GM12872 (cell line): ENCODE results near the gene CEBPE.

Source experiments
- TF ChIP-seq, protein P1 (sequence below): IDR thresholded peaks from 3 replicates; pipeline ENCODE4 v1.5.1; 2011; ENCODE audit warnings: low read depth, mild to moderate bottlenecking, low read length, moderate library complexity; ENCODE audit not compliant: insufficient read depth

The CEBPE gene

DNA sequence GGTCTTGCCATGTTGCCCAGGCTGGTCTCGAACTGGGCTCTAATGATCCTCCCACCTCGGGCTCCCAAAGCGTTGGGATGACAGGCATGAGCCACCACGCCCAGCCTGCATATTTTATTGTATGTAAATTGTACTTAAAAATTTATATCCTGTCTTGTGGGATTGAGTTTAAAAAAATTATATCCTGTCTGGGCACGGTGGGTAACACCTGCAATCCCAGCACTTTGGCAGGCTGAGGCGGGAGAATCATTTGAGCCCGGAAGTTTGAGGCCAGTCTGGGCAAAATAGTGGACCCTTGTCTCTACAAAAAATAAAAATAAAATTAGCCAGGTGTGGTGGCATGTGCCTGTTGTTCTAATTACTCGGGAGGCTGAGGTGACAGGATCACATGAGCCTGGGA lies 13.9 kb upstream of the CEBPE start:
- TF ChIP-seq, protein P1, sequence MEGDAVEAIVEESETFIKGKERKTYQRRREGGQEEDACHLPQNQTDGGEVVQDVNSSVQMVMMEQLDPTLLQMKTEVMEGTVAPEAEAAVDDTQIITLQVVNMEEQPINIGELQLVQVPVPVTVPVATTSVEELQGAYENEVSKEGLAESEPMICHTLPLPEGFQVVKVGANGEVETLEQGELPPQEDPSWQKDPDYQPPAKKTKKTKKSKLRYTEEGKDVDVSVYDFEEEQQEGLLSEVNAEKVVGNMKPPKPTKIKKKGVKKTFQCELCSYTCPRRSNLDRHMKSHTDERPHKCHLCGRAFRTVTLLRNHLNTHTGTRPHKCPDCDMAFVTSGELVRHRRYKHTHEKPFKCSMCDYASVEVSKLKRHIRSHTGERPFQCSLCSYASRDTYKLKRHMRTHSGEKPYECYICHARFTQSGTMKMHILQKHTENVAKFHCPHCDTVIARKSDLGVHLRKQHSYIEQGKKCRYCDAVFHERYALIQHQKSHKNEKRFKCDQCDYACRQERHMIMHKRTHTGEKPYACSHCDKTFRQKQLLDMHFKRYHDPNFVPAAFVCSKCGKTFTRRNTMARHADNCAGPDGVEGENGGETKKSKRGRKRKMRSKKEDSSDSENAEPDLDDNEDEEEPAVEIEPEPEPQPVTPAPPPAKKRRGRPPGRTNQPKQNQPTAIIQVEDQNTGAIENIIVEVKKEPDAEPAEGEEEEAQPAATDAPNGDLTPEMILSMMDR, result no peak

DNA sequence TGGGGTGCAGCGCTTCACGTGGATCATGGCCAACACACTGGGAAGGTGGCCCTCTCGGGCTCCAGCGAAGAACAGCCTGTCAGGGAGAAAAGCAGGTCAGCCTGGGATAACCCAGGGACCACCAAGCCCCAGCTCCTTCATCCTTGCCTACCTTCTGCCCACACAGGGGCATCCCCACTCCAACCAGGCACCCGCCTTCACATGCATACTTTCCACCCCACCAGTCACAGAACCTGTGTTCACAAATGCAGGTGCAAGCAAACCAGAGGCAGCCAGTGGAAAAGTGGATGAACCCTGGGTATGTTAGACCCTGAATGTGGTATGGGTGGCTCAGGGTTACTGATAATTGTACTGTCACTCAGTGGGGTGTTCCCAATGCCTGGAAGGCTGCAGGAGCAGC lies 12.4 kb upstream of the CEBPE start:
- TF ChIP-seq, protein P1, result no peak

DNA sequence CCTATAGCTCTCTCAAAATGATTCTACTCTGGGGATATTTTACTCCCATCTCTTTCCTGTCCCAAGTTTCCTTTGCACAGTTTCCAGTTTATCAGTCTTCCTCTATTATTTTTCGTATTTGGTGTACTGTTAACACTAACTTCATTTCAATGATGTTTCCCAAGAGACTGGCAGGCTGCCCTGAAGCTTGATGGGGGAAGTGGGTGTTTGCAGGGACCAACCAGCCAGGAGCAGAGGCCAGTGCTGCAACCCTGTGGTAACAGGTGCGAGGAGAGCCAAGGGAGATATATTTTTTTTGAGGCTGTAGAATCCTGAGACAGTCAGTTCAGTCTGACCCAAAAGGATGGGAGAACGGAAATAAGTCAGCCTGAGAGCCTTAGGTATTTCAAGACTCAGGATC lies 11.8 kb upstream of the CEBPE start:
- TF ChIP-seq, protein P1, result no peak

DNA sequence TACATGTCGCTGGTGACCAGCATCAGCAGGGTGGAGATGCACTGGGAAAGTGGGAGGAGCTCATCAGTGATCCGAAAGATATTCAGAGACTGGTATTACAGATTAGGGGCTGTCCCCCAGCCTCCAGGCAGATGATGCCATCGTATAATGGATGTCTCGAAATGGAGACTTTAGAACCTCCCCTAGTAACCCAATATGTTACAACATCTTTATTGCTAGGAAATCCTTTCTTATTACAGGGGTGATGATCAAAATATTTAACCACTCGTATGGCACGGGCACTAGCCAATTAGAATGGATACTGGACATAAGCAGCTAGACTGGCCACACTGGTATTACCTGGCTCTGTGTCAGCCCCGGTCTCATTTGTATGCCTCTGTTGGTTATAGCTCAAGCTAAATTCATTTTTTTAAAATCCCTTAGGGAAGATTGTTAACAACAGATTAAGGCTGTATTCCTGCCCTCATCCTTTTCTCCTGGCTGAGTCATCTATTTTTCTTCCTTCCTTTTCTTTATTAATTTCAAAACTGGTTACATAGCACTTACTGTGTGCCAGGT lies 10.8 kb upstream of the CEBPE start:
- TF ChIP-seq, protein P1, result no peak

DNA sequence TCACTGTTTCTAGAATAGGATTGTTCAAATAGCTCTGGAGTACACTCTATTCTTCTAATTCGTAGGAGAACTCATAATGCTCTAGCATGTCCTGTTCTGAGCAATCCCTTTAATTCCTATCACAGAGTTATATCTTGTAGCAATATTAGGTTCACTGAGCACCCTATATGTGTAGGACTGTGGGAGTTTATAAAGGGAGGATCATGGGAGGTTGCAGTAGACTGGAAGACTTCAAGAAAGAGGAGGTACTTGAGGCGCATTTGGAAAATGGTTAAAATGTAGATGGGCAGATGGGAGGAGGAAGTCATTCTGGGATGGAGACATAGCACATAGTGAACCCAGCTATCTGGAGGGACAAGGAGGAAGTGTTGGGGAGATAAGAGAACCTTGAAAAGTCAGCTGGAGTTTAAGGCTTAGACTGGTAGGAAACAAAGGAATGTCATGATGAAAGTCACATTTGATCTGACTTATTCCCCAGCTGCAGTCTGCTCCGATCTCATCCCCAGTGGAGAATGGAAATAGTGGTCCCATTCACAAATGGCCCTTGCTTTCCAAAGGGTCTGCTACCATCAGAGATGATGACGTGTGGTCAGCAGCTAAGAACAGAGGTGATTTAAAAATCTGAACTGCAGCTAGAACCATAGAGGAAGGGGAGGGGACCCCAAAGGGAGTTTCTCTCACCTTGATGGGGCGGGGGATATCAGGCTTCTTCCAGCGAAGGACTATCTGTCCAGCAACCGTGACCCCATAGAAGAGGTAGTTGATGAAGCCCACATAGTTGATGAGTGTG lies 10.1 kb upstream of the CEBPE start:
- TF ChIP-seq, protein P1, result no peak

DNA sequence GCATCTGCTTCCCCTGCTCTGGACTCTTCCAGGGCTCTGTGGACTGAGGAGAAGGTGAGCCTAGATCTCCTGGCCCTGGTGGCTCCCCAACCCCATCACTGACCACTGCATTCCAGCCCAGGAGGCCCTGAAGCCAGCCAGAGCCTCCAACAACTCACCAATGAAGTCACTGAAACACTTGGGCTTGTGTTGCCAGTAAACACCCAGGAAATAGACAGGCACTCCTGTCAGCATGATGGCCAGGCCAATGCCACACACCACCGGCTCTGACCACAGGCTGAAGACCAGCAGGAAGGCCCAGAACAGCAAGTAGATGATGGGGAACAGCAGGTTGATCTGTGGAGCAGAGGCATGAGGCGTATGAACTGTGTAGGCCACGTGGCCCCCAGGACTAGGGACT lies 8.8 kb upstream of the CEBPE start:
- TF ChIP-seq, protein P1, result no peak

DNA sequence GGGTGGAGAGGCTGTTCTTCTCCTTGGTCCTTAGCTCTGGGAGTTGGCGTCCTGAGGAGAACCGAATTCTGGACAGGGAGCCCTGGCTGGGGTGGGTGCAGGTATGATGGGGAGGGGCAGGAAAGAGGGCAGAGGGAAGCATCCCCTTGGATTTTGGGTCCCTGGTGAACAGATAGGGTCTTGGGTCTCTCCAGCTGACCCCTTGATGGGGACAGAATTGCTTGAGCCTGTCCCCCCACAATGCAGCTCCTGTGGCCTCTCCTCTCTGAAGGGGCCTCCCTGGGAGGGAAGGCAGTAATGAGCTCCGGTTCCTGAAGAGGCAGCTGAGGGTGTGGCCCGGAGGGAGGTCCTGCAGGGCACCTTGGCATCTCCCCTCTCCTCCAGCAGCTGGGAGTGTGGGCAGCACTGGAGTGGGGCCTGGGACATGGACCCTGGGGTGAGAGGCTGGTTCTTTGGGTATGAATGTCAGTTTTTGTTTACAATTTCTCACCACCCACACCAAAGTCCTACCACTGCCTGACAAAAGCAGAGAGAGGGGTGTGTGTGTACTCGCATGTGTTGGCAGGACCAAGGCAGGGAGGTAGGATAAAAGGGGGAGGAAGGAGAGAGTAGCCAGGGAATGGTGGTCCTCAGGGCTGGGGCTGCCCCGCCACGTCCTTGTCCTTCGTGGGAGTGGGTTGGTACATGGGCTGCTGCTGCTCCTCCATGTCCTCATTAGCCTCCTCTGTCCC lies 7.7 kb upstream of the CEBPE start:
- TF ChIP-seq, protein P1, result no peak
